Panc1 (cell line): ENCODE data around the gene ADAT3. TPM values are rescaled to one million over a fixed set of nuclear protein-coding genes. Genes with fewer than 3 reads are reported as not detected.
"Not testable (repeated sequence)": the region's sequence is repeated elsewhere in the genome, so short reads cannot be mapped to it uniquely, and the experiment has no call there.

ENCODE experiments used
- ATAC-seq: fragments of 200-7000 bp; cut with Tn5 transposase; 2 replicates; pipeline ENCODE4 v1.9.1; 2020; ENCODE audit warnings: mild to moderate bottlenecking, moderate library complexity
- BruUV-seq: library from RNA; stranded (reverse); fragments of 400-500 nt; replicated peaks from 2 replicates; lab custom pipeline; 2021; lab: Mats Ljungman, UMichigan
- CTCF ChIA-PET: fragments of 300-600 bp; sonication (Branson Sonifier 250); formaldehyde crosslinking; loops from one replicate; lab custom pipeline; 2022; ENCODE audit warnings: antibody characterized with exemption; lab: Charles Lee
- POLR2A ChIA-PET: fragments of 300-600 bp; sonication (Branson Sonifier 250); formaldehyde crosslinking; loops from one replicate; lab custom pipeline; 2022; ENCODE audit warnings: antibody characterized with exemption; lab: Charles Lee
- DNase-seq: peaks from one replicate; pipeline ENCODE4 v3.0.0-alpha.2; 2010; ENCODE audit warnings: low read depth, low spot score
- H3K27ac ChIP-seq: 2 replicates; pipeline ENCODE4 v1.5.1; 2011; ENCODE audit warnings: mild to moderate bottlenecking, low read length, inconsistent platforms
- H3K27me3 ChIP-seq: fragments of 200-500 bp; sonication (Bioruptor generic); 2 replicates; pipeline ENCODE4 v1.6.0; 2014; ENCODE audit warnings: low read length, inconsistent platforms; ENCODE audit not compliant: control insufficient read depth, insufficient read depth
- H3K36me3 ChIP-seq: fragments of 200-500 bp; sonication (Bioruptor generic); 2 replicates; pipeline ENCODE4 v1.5.1; 2014; ENCODE audit warnings: inconsistent platforms, mild to moderate bottlenecking, low read length, moderate library complexity; ENCODE audit not compliant: control insufficient read depth, insufficient read depth
- H3K4me1 ChIP-seq: 2 replicates; pipeline ENCODE4 v1.5.1; 2011; ENCODE audit warnings: inconsistent platforms, mild to moderate bottlenecking, low read length, moderate library complexity; ENCODE audit not compliant: control insufficient read depth, insufficient read depth
- H3K4me3 ChIP-seq, 2 experiments: 2 replicates each; pipeline ENCODE4 v1.5.1; 2011 to 2012; ENCODE audit warnings: low read depth in 2 of 2, low read length in 2 of 2, mild to moderate bottlenecking in 2 of 2, inconsistent platforms in 1 of 2, moderate library complexity in 1 of 2
- H3K9me3 ChIP-seq: fragments of 200-500 bp; sonication (Bioruptor generic); 2 replicates; pipeline ENCODE4 v1.5.1; 2014; ENCODE audit warnings: low read depth, mild to moderate bottlenecking, inconsistent platforms, low read length, moderate library complexity; ENCODE audit not compliant: control insufficient read depth, insufficient read depth
- CTCF ChIP-seq: fragments of 450-650 bp; IDR thresholded peaks from 2 replicates; pipeline ENCODE4 v1.5.1; 2017; ENCODE audit warnings: mild to moderate bottlenecking
- POLR2AphosphoS5 ChIP-seq: IDR thresholded peaks from 2 replicates; pipeline ENCODE4 v1.6.1; 2012; ENCODE audit warnings: mild to moderate bottlenecking, low read depth, low read length, moderate library complexity
- SIN3A ChIP-seq: IDR thresholded peaks from 2 replicates; pipeline ENCODE4 v1.6.1; 2012; ENCODE audit warnings: low read depth, mild to moderate bottlenecking, low read length, moderate library complexity, borderline replicate concordance; ENCODE audit not compliant: insufficient read depth
- TCF7L2 ChIP-seq: IDR thresholded peaks from 2 replicates; pipeline ENCODE4 v1.6.1; 2011; ENCODE audit warnings: mild to moderate bottlenecking, low read depth, low read length, inconsistent platforms
- in situ Hi-C: cut with HindIII; loops from 2 replicates; pipeline ENCODE4 v1.10.0; 2016; ENCODE audit warnings: low sequenced_read_pairs, low pct_unique_long_range_greater_than_20kb
- intact Hi-C: fragments of 100-400 bp; cut with micrococcal nuclease; formaldehyde crosslinking; loops from one replicate; pipeline ENCODE4 v1.10.0; 2022; ENCODE audit not compliant: unreplicated experiment
- total RNA-seq: library from RNA; stranded (reverse); gene quantifications from one replicate; pipeline ENCODE4 v1.2.1, GENCODE V29; 2021; ENCODE audit not compliant: unreplicated experiment
- TF ChIP-seq, protein P1 (sequence below), 2 experiments: IDR thresholded peaks; 2 replicates each; pipeline ENCODE4 v1.6.1; 2011 to 2012; ENCODE audit warnings: low read depth in 2 of 2, control low read depth in 1 of 2, low read length in 1 of 2, mild to moderate bottlenecking in 1 of 2, moderate library complexity in 1 of 2; ENCODE audit not compliant: insufficient read depth in 1 of 2

ADAT3 gene
- total RNA-seq, 1 experiment from 2014 or later: 8.9 TPM

DNA sequence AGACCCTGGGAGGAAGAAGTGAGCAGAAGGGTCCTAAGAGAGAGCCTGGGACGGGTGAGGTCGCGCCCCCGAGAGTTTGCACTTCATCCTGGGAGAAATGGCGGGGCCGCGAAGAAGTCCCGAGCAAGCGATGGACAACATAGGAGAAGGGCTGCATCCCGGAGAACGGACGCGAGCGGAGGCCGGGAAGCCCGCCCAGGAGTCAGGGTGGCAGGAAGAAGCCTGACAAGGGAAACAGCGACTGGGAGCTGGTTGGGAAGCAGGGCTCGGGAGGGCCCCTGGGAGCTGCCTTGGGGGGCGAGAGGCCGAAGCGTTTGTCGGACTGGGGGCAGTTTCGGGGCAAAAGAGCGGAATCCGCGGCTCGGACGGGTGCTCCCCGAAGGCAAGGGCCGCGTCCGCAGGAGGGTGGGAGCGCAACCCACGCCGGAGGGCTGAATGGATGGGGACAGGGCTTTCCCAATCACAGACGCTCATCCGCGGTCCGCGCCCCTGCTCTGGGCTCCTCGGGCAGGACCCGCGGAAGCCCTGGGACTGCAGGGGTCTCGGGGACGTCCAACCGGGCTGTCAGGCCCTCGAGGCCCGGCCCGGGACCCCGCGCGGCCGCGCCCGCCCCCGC is 20.4 kb upstream of the ADAT3 start:
- POLR2A ChIA-PET: no interaction called here
- intact Hi-C loops: no loop called here
- ATAC-seq (peak; percentile 52), DNase-seq (no peak)
- in situ Hi-C loops: no loop called here
- H3K36me3 ChIP-seq: peaks cover 4% of the 10 kb centered on the region; the same call in 1 of the 2 replicates
- H3K4me3 ChIP-seq: peak overlapping the region; percentile 76 to 82
- H3K27ac ChIP-seq: peak overlapping the region; percentile 77
- TF ChIP-seq CTCF (no peak), SIN3A (no peak), POLR2AphosphoS5 (no peak), TCF7L2 (no peak)
- TF ChIP-seq, protein P1, sequence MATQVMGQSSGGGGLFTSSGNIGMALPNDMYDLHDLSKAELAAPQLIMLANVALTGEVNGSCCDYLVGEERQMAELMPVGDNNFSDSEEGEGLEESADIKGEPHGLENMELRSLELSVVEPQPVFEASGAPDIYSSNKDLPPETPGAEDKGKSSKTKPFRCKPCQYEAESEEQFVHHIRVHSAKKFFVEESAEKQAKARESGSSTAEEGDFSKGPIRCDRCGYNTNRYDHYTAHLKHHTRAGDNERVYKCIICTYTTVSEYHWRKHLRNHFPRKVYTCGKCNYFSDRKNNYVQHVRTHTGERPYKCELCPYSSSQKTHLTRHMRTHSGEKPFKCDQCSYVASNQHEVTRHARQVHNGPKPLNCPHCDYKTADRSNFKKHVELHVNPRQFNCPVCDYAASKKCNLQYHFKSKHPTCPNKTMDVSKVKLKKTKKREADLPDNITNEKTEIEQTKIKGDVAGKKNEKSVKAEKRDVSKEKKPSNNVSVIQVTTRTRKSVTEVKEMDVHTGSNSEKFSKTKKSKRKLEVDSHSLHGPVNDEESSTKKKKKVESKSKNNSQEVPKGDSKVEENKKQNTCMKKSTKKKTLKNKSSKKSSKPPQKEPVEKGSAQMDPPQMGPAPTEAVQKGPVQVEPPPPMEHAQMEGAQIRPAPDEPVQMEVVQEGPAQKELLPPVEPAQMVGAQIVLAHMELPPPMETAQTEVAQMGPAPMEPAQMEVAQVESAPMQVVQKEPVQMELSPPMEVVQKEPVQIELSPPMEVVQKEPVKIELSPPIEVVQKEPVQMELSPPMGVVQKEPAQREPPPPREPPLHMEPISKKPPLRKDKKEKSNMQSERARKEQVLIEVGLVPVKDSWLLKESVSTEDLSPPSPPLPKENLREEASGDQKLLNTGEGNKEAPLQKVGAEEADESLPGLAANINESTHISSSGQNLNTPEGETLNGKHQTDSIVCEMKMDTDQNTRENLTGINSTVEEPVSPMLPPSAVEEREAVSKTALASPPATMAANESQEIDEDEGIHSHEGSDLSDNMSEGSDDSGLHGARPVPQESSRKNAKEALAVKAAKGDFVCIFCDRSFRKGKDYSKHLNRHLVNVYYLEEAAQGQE (IDR thresholded peaks at IDR 0.05; ENCODE audit: insufficient read depth in 1 of 2, low read depth in 2 of 2, low read length in 1 of 2): no peak
- CTCF ChIA-PET: interaction anchor here (0.6 to 0.8 kb wide), 2 partner anchors 9 to 1214 kb away, joined by 4 to 6 read pairs; no protein-coding TSS in a partner anchor
- no peaks in the 10 kb centered on the region for H3K27me3 ChIP-seq
- H3K9me3 ChIP-seq: no peaks in the 10 kb centered on the region
- H3K4me1 ChIP-seq: peaks cover 22% of the 10 kb centered on the region
- BruUV-seq: no TSS peak

DNA sequence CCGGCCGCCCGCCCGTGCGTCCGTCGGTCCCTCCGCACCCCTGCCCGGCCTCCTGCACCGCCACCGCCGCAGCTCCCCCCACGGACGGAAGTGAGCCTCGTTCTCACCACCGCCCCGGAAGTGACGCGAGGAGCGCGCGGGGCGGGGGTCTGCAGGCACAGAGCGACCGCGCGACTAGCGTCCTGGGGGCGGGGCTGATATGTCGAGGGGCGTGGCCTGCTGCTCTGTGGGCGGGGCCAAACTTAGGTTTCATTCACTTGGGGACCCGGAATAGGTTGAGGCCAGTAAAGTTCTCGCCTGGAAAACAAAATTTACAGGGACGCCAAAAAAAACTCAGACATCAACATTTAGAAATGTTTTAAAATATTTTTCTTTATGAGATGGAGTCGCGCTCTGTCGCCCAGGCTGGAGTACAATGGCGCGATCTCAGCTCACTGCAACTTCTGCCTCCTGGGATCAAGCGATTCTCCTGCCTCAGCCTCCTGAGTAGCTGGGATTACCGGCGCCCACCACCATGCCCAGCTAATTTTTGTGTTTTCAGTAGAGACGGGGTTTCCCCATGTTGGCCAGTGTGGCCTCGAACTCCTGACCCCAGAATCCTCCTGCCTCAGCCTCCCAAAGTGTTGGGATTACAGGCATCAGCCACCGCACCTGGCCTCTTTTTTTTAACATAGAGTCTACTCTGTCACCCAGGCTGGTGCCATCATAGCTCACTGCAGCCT is 19.6 kb upstream of the ADAT3 start, which contains the start of gene ABHD17A:
Gene ABHD17A, minus strand, starts transcription at position 99 of the 722 bp plus-strand sequence. CDS start 3,930 bp downstream, outside the sequence.
- DNase-seq, H3K9me3 ChIP-seq, H3K36me3 ChIP-seq, intact Hi-C loops, in situ Hi-C loops, POLR2A ChIA-PET, H3K27me3 ChIP-seq, BruUV-seq: not testable (repeated sequence)
- ATAC-seq: peak; percentile 98
- Histone ChIP-seq H3K27ac (peak within 1 kb of the TSS; percentile 77), H3K4me3 (peak within 1 kb of the TSS; percentile 76 to 82), H3K4me1 (peaks cover 22% of the 10 kb centered on the region)
- CTCF ChIA-PET: interaction anchor here (0.6 to 0.8 kb wide), 2 partner anchors 9 to 1213 kb away, joined by 4 to 6 read pairs; no protein-coding TSS in a partner anchor

GRCh38 chr19:1886360-1886759 is 18.8 kb upstream of the ADAT3 start:
- H3K4me1 ChIP-seq: peaks cover 22% of the 10 kb centered on the region
- H3K4me3 ChIP-seq, ATAC-seq, in situ Hi-C loops, H3K27me3 ChIP-seq, intact Hi-C loops, CTCF ChIA-PET, BruUV-seq, H3K9me3 ChIP-seq, DNase-seq, H3K27ac ChIP-seq, POLR2A ChIA-PET, H3K36me3 ChIP-seq: not testable (repeated sequence)
